Measurements from ENCODE around the gene KLHDC10. TPM values are rescaled to one million over a fixed set of nuclear protein-coding genes. Genes with fewer than 3 reads are reported as not detected.

The KLHDC10 gene
- total RNA-seq, 1 donor from 2014 or later: 12.6 TPM

- TF ChIP-seq CTCF (conservative IDR thresholded peaks at IDR 0.05; ENCODE audit: low read depth, low read length): no peak
- H3K4me3 ChIP-seq (ENCODE audit: low read depth, low read length): no peak overlapping the region
- no peak for DNase-seq (ENCODE audit: low read depth)
Observed at GRCh38 chr7:130148561-130148960, 78.2 kb downstream of the KLHDC10 start.

- DNase-seq (ENCODE audit: low read depth): no peak
- TF ChIP-seq CTCF (conservative IDR thresholded peaks at IDR 0.05; ENCODE audit: low read depth, low read length): no peak
- H3K4me3 ChIP-seq (ENCODE audit: low read depth, low read length): no peak overlapping the region
Observed at GRCh38 chr7:130149281-130150139, 79.2 kb downstream of the KLHDC10 start.

GRCh38 chr7:130150587-130150986 lies 80.3 kb downstream of the KLHDC10 start:
- no peak overlapping the region for H3K4me3 ChIP-seq (ENCODE audit: low read depth, low read length)
- no peak for TF ChIP-seq CTCF (conservative IDR thresholded peaks at IDR 0.05; ENCODE audit: low read depth, low read length)
- no peak for DNase-seq (ENCODE audit: low read depth)

GRCh38 chr7:130151591-130152492 lies 81.5 kb downstream of the KLHDC10 start:
- DNase-seq (ENCODE audit: low read depth): no peak
- no peak for TF ChIP-seq CTCF (conservative IDR thresholded peaks at IDR 0.05; ENCODE audit: low read depth, low read length)
- no peak overlapping the region for H3K4me3 ChIP-seq (ENCODE audit: low read depth, low read length)

GRCh38 chr7:130152493-130153210 lies 82.3 kb downstream of the KLHDC10 start:
- DNase-seq (ENCODE audit: low read depth): no peak
- no peak for TF ChIP-seq CTCF (conservative IDR thresholded peaks at IDR 0.05; ENCODE audit: low read depth, low read length)

GRCh38 chr7:130153211-130153908 lies 83.0 kb downstream of the KLHDC10 start:
- TF ChIP-seq CTCF (conservative IDR thresholded peaks at IDR 0.05; ENCODE audit: low read depth, low read length): no peak
- H3K4me3 ChIP-seq (ENCODE audit: low read depth, low read length): no peak overlapping the region
- DNase-seq (ENCODE audit: low read depth): no peak

More at GRCh38 chr7:130152493-130153210, 82.3 kb downstream of the KLHDC10 start:
- no peak overlapping the region for H3K4me3 ChIP-seq (ENCODE audit: low read depth, low read length)
